Cardiac fibroblast (primary cell): ENCODE data around the gene ZNF382.

ENCODE experiments used
- DNase-seq, 2 donors: peaks; one replicate each; pipeline versions ENCODE4 v3.0.0 to v3.0.0-alpha.2; 2010; ENCODE audit warnings: low read depth in 2 of 2
- H3K4me3 ChIP-seq, 2 donors: replicated peaks in 1 of 2; 1 replicate in 1 of 2; 2 replicates in 1 of 2; pipeline ENCODE4 v1.5.1; 2011; ENCODE audit warnings: low read depth in 2 of 2, low read length in 2 of 2, mild to moderate bottlenecking in 2 of 2, moderate library complexity in 1 of 2
- TF ChIP-seq, protein P1 (sequence below): IDR thresholded peaks from one replicate; pipeline ENCODE4 v1.5.1; 2011; ENCODE audit warnings: low read depth, mild to moderate bottlenecking, low read length, inconsistent platforms

ZNF382 gene

DNA sequence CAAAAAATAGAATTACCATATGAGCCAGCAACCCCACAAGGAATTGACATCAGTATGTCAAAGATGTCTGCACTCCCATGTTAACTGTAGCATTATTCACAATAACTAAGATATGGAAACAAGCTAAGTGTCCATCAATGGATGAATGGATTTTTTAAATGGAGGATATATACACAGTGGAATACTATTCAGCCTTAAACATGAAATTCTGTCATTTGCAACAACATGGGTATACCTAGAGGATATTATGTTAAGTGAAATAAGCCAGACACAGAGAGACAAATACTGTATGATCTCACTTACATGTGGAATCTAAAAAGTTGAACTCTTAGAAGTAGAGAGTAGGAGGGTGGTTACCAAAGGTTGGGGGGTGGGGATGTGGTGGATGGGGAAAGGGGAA, 74.3 kb downstream of the ZNF382 start:
- DNase-seq = no peak
- TF ChIP-seq, protein P1, sequence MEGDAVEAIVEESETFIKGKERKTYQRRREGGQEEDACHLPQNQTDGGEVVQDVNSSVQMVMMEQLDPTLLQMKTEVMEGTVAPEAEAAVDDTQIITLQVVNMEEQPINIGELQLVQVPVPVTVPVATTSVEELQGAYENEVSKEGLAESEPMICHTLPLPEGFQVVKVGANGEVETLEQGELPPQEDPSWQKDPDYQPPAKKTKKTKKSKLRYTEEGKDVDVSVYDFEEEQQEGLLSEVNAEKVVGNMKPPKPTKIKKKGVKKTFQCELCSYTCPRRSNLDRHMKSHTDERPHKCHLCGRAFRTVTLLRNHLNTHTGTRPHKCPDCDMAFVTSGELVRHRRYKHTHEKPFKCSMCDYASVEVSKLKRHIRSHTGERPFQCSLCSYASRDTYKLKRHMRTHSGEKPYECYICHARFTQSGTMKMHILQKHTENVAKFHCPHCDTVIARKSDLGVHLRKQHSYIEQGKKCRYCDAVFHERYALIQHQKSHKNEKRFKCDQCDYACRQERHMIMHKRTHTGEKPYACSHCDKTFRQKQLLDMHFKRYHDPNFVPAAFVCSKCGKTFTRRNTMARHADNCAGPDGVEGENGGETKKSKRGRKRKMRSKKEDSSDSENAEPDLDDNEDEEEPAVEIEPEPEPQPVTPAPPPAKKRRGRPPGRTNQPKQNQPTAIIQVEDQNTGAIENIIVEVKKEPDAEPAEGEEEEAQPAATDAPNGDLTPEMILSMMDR = no peak
- H3K4me3 ChIP-seq = no peak overlapping the region
